ENCODE results near the gene NR1I3.

DNA sequence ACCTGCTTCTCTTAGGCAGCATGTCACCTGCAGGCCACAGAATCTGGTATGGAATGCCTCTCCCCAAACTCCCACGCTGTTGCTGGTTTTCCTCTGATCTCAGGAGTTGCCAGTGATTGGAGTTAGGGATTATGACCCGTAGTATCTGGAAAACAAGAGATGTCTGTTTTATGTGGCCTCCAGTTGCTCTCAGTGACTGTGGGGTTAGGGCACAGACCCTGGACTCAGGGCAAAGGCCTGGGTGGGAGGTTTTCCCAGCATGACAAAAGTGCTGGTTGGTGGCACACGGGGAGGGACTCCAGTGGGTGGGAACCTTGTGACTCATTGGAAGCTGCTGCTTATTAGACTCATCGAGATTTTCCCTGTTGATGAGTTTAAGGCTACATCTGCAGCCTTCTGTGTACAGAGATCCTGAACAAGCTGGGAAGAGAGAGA lies at the start of gene NR1I3:
- TF ChIP-seq POLR2A (IDR thresholded peaks at IDR 0.05) (no peak), POLR2AphosphoS5 (IDR thresholded peaks at IDR 0.05) (no peak), EP300 (IDR thresholded peaks at IDR 0.05) (no peak)

All from gastroesophageal sphincter (tissue), 2 donors.